Measurements from ENCODE around the gene MUC5B. TPM values are rescaled to one million over a fixed set of nuclear protein-coding genes. Genes with fewer than 3 reads are reported as not detected.

The MUC5B gene
- total RNA-seq, 2 experiments from 2014 or later, result not detected

GRCh38 chr11:1177020-1177770, 45.7 kb upstream of the MUC5B start:
- Mint-ChIP-seq H3K4me3 (no peak overlapping the region), H3K27ac (no peak overlapping the region), H3K36me3 (ENCODE audit: low read depth) (no peaks in the 10 kb centered on the region), H3K27me3 (no peaks in the 10 kb centered on the region), H3K4me1 (ENCODE audit: low read depth) (no peaks in the 10 kb centered on the region), H3K9me3 (peaks cover 5% of the 10 kb centered on the region)
- Histone ChIP-seq H3K4me1 (ENCODE audit: insufficient read depth, low read length) (peaks cover 9% of the 10 kb centered on the region), H3K27ac (ENCODE audit: low read depth in 1 of 2, low read length in 2 of 2) (no peak overlapping the region), H3K4me3 (ENCODE audit: low read length) (no peak overlapping the region), H3K27me3 (ENCODE audit: control insufficient read depth in 1 of 2, insufficient read depth in 2 of 2, low read length in 2 of 2) (no peaks in the 10 kb centered on the region), H3K36me3 (ENCODE audit: insufficient read depth, low read length) (no peaks in the 10 kb centered on the region), H3K9me3 (ENCODE audit: control insufficient read depth in 1 of 2, insufficient read depth in 1 of 2, low read length in 2 of 2) (peaks cover 0 to 34% of the 10 kb centered on the region in 2 experiments)
- CTCF ChIA-PET, result no interaction called here
- POLR2A ChIA-PET, result no interaction called here
- intact Hi-C loops (cut with DNase I, micrococcal nuclease), result no loop called here
- no peak for ATAC-seq (ENCODE audit: poor library complexity)
- no peak for DNase-seq
- TF ChIP-seq CTCF (IDR thresholded peaks at IDR 0.05), result no peak

DNA sequence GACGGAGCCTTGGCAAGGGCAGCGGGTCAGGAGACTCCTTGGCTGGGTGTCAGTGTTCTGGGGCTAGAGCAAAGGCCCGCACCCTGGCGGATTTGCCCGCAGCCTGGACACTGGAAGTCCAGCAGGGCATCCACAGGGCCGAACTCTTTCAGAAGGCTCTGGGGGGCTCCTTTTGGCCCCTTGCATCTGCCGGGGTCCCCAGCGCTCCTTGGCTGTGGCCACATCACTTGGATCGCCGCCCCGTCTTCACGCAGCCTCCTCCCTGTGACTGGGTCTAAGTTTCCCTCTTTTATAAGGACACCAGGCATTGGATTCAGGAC, 45.1 kb upstream of the MUC5B start:
- POLR2A ChIA-PET, result no interaction called here
- Mint-ChIP-seq H3K4me1 (ENCODE audit: low read depth) (no peaks in the 10 kb centered on the region), H3K27me3 (no peaks in the 10 kb centered on the region), H3K4me3 (no peak overlapping the region), H3K36me3 (ENCODE audit: low read depth) (no peaks in the 10 kb centered on the region), H3K27ac (no peak overlapping the region), H3K9me3 (peaks cover 5% of the 10 kb centered on the region)
- DNase-seq (no peak), ATAC-seq (ENCODE audit: poor library complexity) (no peak)
- H3K36me3 ChIP-seq (ENCODE audit: insufficient read depth, low read length), result no peaks in the 10 kb centered on the region
- no peaks in the 10 kb centered on the region for H3K27me3 ChIP-seq (ENCODE audit: control insufficient read depth in 1 of 2, insufficient read depth in 2 of 2, low read length in 2 of 2)
- no peak overlapping the region for H3K27ac ChIP-seq (ENCODE audit: low read depth in 1 of 2, low read length in 2 of 2)
- peaks cover 0 to 29% of the 10 kb centered on the region in 2 experiments for H3K9me3 ChIP-seq (ENCODE audit: control insufficient read depth in 1 of 2, insufficient read depth in 1 of 2, low read length in 2 of 2)
- H3K4me1 ChIP-seq (ENCODE audit: insufficient read depth, low read length), result peaks cover 9% of the 10 kb centered on the region
- TF ChIP-seq CTCF (IDR thresholded peaks at IDR 0.05), result no peak
- H3K4me3 ChIP-seq (ENCODE audit: low read length), result no peak overlapping the region
- CTCF ChIA-PET, result no interaction called here
- intact Hi-C loops (cut with DNase I, micrococcal nuclease), result no loop called here

DNA sequence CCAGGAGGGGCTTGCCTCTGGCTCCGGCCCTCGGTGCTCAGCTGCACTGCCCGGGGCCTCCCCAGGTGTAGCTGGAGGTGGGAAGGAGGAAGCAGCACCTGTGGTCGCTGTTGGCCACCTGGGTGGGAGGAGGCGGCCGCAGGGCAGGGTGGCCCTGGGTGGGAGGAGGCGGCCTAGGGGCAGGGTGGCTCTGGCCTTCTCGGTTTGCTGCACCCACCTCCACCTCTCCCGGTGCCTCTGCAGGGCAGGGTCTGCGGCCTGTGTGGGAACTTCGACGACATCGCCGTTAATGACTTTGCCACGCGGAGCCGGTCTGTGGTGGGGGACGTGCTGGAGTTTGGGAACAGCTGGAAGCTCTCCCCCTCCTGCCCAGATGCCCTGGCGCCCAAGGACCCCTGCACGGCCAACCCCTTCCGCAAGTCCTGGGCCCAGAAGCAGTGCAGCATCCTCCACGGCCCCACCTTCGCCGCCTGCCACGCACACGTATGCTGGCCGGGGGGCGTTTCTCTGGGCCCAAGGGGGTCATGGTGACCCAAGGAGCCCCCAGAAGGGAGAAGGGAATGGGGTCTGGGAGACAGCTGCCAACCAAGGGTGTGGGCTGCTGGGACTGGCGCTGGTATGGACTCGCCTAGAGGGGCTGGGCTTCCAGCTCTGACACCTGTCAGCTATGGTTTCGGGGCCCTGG, 44.5 kb upstream of the MUC5B start:
- intact Hi-C loops (cut with DNase I, micrococcal nuclease), result no loop called here
- H3K4me1 ChIP-seq (ENCODE audit: insufficient read depth, low read length), result peaks cover 9% of the 10 kb centered on the region
- no peak overlapping the region for H3K4me3 ChIP-seq (ENCODE audit: low read length)
- H3K27ac ChIP-seq (ENCODE audit: low read depth in 1 of 2, low read length in 2 of 2), result no peak overlapping the region
- Mint-ChIP-seq H3K27me3 (no peaks in the 10 kb centered on the region), H3K4me1 (ENCODE audit: low read depth) (no peaks in the 10 kb centered on the region), H3K4me3 (no peak overlapping the region), H3K36me3 (ENCODE audit: low read depth) (no peaks in the 10 kb centered on the region), H3K9me3 (peaks cover 5% of the 10 kb centered on the region), H3K27ac (no peak overlapping the region)
- H3K9me3 ChIP-seq (ENCODE audit: control insufficient read depth in 1 of 2, insufficient read depth in 1 of 2, low read length in 2 of 2), result peaks cover 0 to 29% of the 10 kb centered on the region in 2 experiments
- POLR2A ChIA-PET, result no interaction called here
- TF ChIP-seq CTCF (IDR thresholded peaks at IDR 0.05), result no peak
- DNase-seq, result peak in 1 of 14 experiments; percentile 0
- ATAC-seq (ENCODE audit: poor library complexity), result no peak
- CTCF ChIA-PET, result no interaction called here
- H3K36me3 ChIP-seq (ENCODE audit: insufficient read depth, low read length), result no peaks in the 10 kb centered on the region
- no peaks in the 10 kb centered on the region for H3K27me3 ChIP-seq (ENCODE audit: control insufficient read depth in 1 of 2, insufficient read depth in 2 of 2, low read length in 2 of 2)

Data from CD4-positive, alpha-beta T cell (primary cell).